Tibial nerve (tissue), 4 donors: ENCODE measurements around the gene FGGY. TPM values are rescaled to one million over a fixed set of nuclear protein-coding genes. Genes with fewer than 3 reads are reported as not detected.

Experiments
- DNase-seq, 2 donors: peaks; one replicate each; pipeline ENCODE4 v3.0.0-alpha.2; 2019; ENCODE audit warnings: low spot score in 2 of 2
- H3K27ac ChIP-seq, 4 donors: fragments of 200-600 bp; sonication (generic) in 3 of 4; one replicate each; pipeline ENCODE4 v1.5.1; 2017 to 2019; ENCODE audit warnings: mild to moderate bottlenecking in 1 of 4
- H3K27me3 ChIP-seq, 2 donors: fragments of 200-600 bp; sonication (generic) in 1 of 2; one replicate each; pipeline versions ENCODE4 v1.5.1 to v1.6.0; 2017 to 2019
- H3K36me3 ChIP-seq, 3 donors: fragments of 200-600 bp; sonication (generic); one replicate each; pipeline ENCODE4 v1.5.1; 2018 to 2019
- H3K4me1 ChIP-seq, 4 donors: fragments of 200-600 bp; sonication (generic) in 3 of 4; one replicate each; pipeline ENCODE4 v1.5.1; 2017 to 2019
- H3K4me3 ChIP-seq, 4 donors: fragments of 200-600 bp; sonication (generic) in 3 of 4; one replicate each; pipeline ENCODE4 v1.5.1; 2017 to 2019; ENCODE audit warnings: mild to moderate bottlenecking in 1 of 4, moderate library complexity in 1 of 4
- H3K9me3 ChIP-seq, 4 donors: fragments of 200-600 bp; sonication (generic) in 3 of 4; one replicate each; pipeline ENCODE4 v1.5.1; 2017 to 2019
- CTCF ChIP-seq, 5 experiments: fragments of 200-600 bp in 3 of 5; fragments of 450-650 bp in 2 of 5; sonication (generic) in 3 of 5; IDR thresholded peaks; one replicate each; pipeline ENCODE4 v1.5.1; 2016 to 2019; ENCODE audit warnings: antibody characterized with exemption in 5 of 5, mild to moderate bottlenecking in 3 of 5, moderate library complexity in 2 of 5
- EP300 ChIP-seq, 2 donors: sonication (generic); formaldehyde crosslinking; IDR thresholded peaks; one replicate each; pipeline ENCODE4 v1.6.1; 2017; ENCODE audit warnings: antibody characterized with exemption in 2 of 2, mild to moderate bottlenecking in 1 of 2
- POLR2A ChIP-seq, 2 donors: fragments of 450-650 bp; IDR thresholded peaks; one replicate each; pipeline ENCODE4 v1.6.1; 2017; ENCODE audit warnings: antibody characterized with exemption in 2 of 2, mild to moderate bottlenecking in 2 of 2, moderate library complexity in 2 of 2
- WGBS, 2 donors: methylation state at CpG; one replicate each; pipeline ENCODE4 v1.1.5; 2018; 5-methylcytosine and 5-hydroxymethylcytosine counted together
- total RNA-seq, 4 donors: library from RNA; depleted of rRNA; stranded (reverse); fragments of >200 nt; gene quantifications; one replicate each; pipeline ENCODE4 v1.1.0, GENCODE V29; 2016

Gene FGGY
- total RNA-seq, 4 donors from 2014 or later = 27.0 to 40.6 (median 32.9) TPM

GRCh38 chr1:59684698-59685097 is 387.8 kb downstream of the FGGY start:
- Histone ChIP-seq H3K27ac (no peak overlapping the region), H3K27me3 (no peaks in the 10 kb centered on the region), H3K36me3 (no peaks in the 10 kb centered on the region), H3K4me3 (no peak overlapping the region), H3K9me3 (no peaks in the 10 kb centered on the region), H3K4me1 (peaks cover 0 to 49% (median 10%) of the 10 kb centered on the region in 4 donors)
- TF ChIP-seq EP300 (IDR thresholded peaks at IDR 0.05) (no peak), POLR2A (IDR thresholded peaks at IDR 0.05) (no peak), CTCF (IDR thresholded peaks at IDR 0.05) (no peak)
- DNase-seq = no peak
- WGBS, 2 donors = 96% methylated on average over 4 of the region's 4 CpGs

- Histone ChIP-seq H3K27ac (no peak overlapping the region), H3K9me3 (no peaks in the 10 kb centered on the region), H3K36me3 (no peaks in the 10 kb centered on the region), H3K4me3 (no peak overlapping the region), H3K27me3 (no peaks in the 10 kb centered on the region), H3K4me1 (peaks cover 0 to 53% (median 10%) of the 10 kb centered on the region in 4 donors)
- TF ChIP-seq CTCF (IDR thresholded peaks at IDR 0.05) = no peak
- no peak for TF ChIP-seq EP300 (IDR thresholded peaks at IDR 0.05)
- TF ChIP-seq POLR2A (IDR thresholded peaks at IDR 0.05) = no peak
- no peak for DNase-seq
- WGBS, 2 donors = 92 to 96% methylated on average over 3 of the region's 3 CpGs
Measured at GRCh38 chr1:59685101-59685500, 388.2 kb downstream of the FGGY start.

- Histone ChIP-seq H3K4me3 (no peak overlapping the region), H3K9me3 (no peaks in the 10 kb centered on the region), H3K36me3 (no peaks in the 10 kb centered on the region), H3K27ac (peak overlapping the region in 1 of 4 donors; percentile 57), H3K27me3 (no peaks in the 10 kb centered on the region), H3K4me1 (peaks cover 0 to 59% (median 10%) of the 10 kb centered on the region in 4 donors)
- WGBS, 2 donors = 92 to 97% methylated on average over 2 of the region's 2 CpGs
- DNase-seq = no peak
- TF ChIP-seq CTCF (IDR thresholded peaks at IDR 0.05) = no peak
- no peak for TF ChIP-seq EP300 (IDR thresholded peaks at IDR 0.05)
- TF ChIP-seq POLR2A (IDR thresholded peaks at IDR 0.05) = no peak
Measured at GRCh38 chr1:59685666-59686065, 388.8 kb downstream of the FGGY start.

GRCh38 chr1:59686170-59686569 is 389.3 kb downstream of the FGGY start:
- WGBS, 2 donors = 21 to 39% methylated on average over 3 of the region's 3 CpGs
- Histone ChIP-seq H3K27me3 (no peaks in the 10 kb centered on the region), H3K9me3 (no peaks in the 10 kb centered on the region), H3K4me3 (no peak overlapping the region), H3K36me3 (no peaks in the 10 kb centered on the region), H3K27ac (peak overlapping the region in 1 of 4 donors; percentile 57), H3K4me1 (peaks cover 0 to 64% (median 12%) of the 10 kb centered on the region in 4 donors)
- no peak for DNase-seq
- TF ChIP-seq POLR2A (IDR thresholded peaks at IDR 0.05) = no peak
- no peak for TF ChIP-seq CTCF (IDR thresholded peaks at IDR 0.05)
- TF ChIP-seq EP300 (IDR thresholded peaks at IDR 0.05) = no peak

GRCh38 chr1:59686574-59686973 is 389.7 kb downstream of the FGGY start:
- Histone ChIP-seq H3K27ac (peak overlapping the region in 1 of 4 donors; percentile 57), H3K27me3 (no peaks in the 10 kb centered on the region), H3K4me1 (peaks cover 0 to 68% (median 12%) of the 10 kb centered on the region in 4 donors), H3K4me3 (no peak overlapping the region), H3K9me3 (no peaks in the 10 kb centered on the region), H3K36me3 (no peaks in the 10 kb centered on the region)
- TF ChIP-seq CTCF (IDR thresholded peaks at IDR 0.05) (no peak), POLR2A (IDR thresholded peaks at IDR 0.05) (no peak), EP300 (IDR thresholded peaks at IDR 0.05) (no peak)
- no peak for DNase-seq
- 84 to 91% methylated on average over 2 of the region's 2 CpGs for WGBS, 2 donors
